ENCODE measurements around the gene SLC7A10. TPM values are rescaled to one million over a fixed set of nuclear protein-coding genes. Genes with fewer than 3 reads are reported as not detected.

The SLC7A10 gene
- polyA plus RNA-seq, 1 of the 3 experiments (the other 2 are of a cell fraction): 0.02 TPM

- no peak for DNase-seq
- TF ChIP-seq EZH2phosphoT487 (IDR thresholded peaks at IDR 0.05; ENCODE audit: borderline replicate concordance, low read depth): no peak
- no peak for TF ChIP-seq USF2 (IDR thresholded peaks at IDR 0.05; ENCODE audit: borderline replicate concordance, low read depth, low read length)
- POLR2A ChIA-PET: no interaction called here
Observed at GRCh38 chr19:33234092-33234491, 8.4 kb upstream of the SLC7A10 start.

GRCh38 chr19:33233056-33233873, 7.6 kb upstream of the SLC7A10 start:
- POLR2A ChIA-PET: no interaction called here
- no peak overlapping the region for H3K4me3 ChIP-seq (ENCODE audit: low read depth in 2 of 2, low read length in 1 of 2)
- DNase-seq: no peak
- TF ChIP-seq PBX3 (IDR thresholded peaks at IDR 0.05) (no peak), MXI1 (IDR thresholded peaks at IDR 0.05; ENCODE audit: low read depth, low read length) (no peak), USF2 (IDR thresholded peaks at IDR 0.05; ENCODE audit: borderline replicate concordance, low read depth, low read length) (no peak), SIN3A (IDR thresholded peaks at IDR 0.05; ENCODE audit: borderline replicate concordance, low read depth, low read length) (no peak), GABPA (IDR thresholded peaks at IDR 0.05; ENCODE audit: low read depth) (no peak), EP300 (IDR thresholded peaks at IDR 0.05; ENCODE audit: borderline replicate concordance in 1 of 2, low read depth in 1 of 2, low read length in 1 of 2) (no peak)
- H3K79me2 ChIP-seq (ENCODE audit: insufficient read depth): no peaks in the 10 kb centered on the region
- WGBS (ENCODE audit: low lambda C conversion rate): 78% methylated on average over 9 of the region's 9 CpGs
- H4K20me1 ChIP-seq (ENCODE audit: insufficient read depth): no peaks in the 10 kb centered on the region
- H3K27me3 ChIP-seq (ENCODE audit: insufficient read depth): no peaks in the 10 kb centered on the region
- H2AFZ ChIP-seq (ENCODE audit: low read depth): no peak overlapping the region
- 0 out of 2 replicates have a peak, but pooled peaks cover 3% of the 10 kb centered on the region for H3K9me3 ChIP-seq
- H3K9me2 ChIP-seq: no peaks in the 10 kb centered on the region
- no peaks in the 10 kb centered on the region for H3F3A ChIP-seq (replicated peaks; ENCODE audit: insufficient read depth)
- H3K36me3 ChIP-seq (replicated peaks in 1 of 2; ENCODE audit: control insufficient read depth in 1 of 2, insufficient read depth in 2 of 2, low read length in 1 of 2): no peaks in the 10 kb centered on the region
- no peak overlapping the region for H3K4me2 ChIP-seq
- H3K27ac ChIP-seq (ENCODE audit: low read depth in 2 of 2, low read length in 1 of 2): no peak overlapping the region
- CTCF ChIA-PET: interaction anchor here (1.3 to 14.8 kb wide), 5 partner anchors 8 to 538 kb away, joined by 4 to 511 read pairs (median 34); partner anchors contain the start of gene SLC7A10
- H3K4me1 ChIP-seq (ENCODE audit: control insufficient read depth in 1 of 2, insufficient read depth in 2 of 2, low read depth in 1 of 2, low read length in 1 of 2): peaks cover 0 to under 1% of the 10 kb centered on the region in 2 experiments; a peak in 1 of 4 replicates
- no peak overlapping the region for H3K9ac ChIP-seq

More at GRCh38 chr19:33234092-33234491, 8.4 kb upstream of the SLC7A10 start:
- H3K4me3 ChIP-seq (ENCODE audit: low read depth in 2 of 2, low read length in 1 of 2): no peak overlapping the region
- no peak overlapping the region for H3K9ac ChIP-seq
- H3K9me2 ChIP-seq: no peaks in the 10 kb centered on the region
- H3K4me1 ChIP-seq (ENCODE audit: control insufficient read depth in 1 of 2, insufficient read depth in 2 of 2, low read depth in 1 of 2, low read length in 1 of 2): peaks cover 0 to 8% of the 10 kb centered on the region in 2 experiments; a peak in 1 of 4 replicates
- H4K20me1 ChIP-seq (ENCODE audit: insufficient read depth): no peaks in the 10 kb centered on the region
- no peak overlapping the region for H3K4me2 ChIP-seq
- H2AFZ ChIP-seq (ENCODE audit: low read depth): no peak overlapping the region
- H3K36me3 ChIP-seq (replicated peaks in 1 of 2; ENCODE audit: control insufficient read depth in 1 of 2, insufficient read depth in 2 of 2, low read length in 1 of 2): no peaks in the 10 kb centered on the region
- no peaks in the 10 kb centered on the region for H3F3A ChIP-seq (replicated peaks; ENCODE audit: insufficient read depth)
- CTCF ChIA-PET: interaction anchor here (1.3 to 14.8 kb wide), 11 partner anchors 9 to 537 kb away, joined by 3 to 511 read pairs (median 15); partner anchors contain the start of gene SLC7A10
- H3K79me2 ChIP-seq (ENCODE audit: insufficient read depth): no peaks in the 10 kb centered on the region
- 59% methylated on average over 8 of the region's 8 CpGs for WGBS (ENCODE audit: low lambda C conversion rate)
- no peak overlapping the region for H3K27ac ChIP-seq (ENCODE audit: low read depth in 2 of 2, low read length in 1 of 2)
- H3K27me3 ChIP-seq (ENCODE audit: insufficient read depth): no peaks in the 10 kb centered on the region
- H3K9me3 ChIP-seq: no peaks in the 10 kb centered on the region

All from SK-N-SH (cell line).